Measurements from ENCODE around the gene PTPN23.
A peak's percentile ranks its signal among the peaks of the same experiment; 100 is the strongest.

The PTPN23 gene

GRCh38 chr3:47406762-47407149, 25.9 kb downstream of the PTPN23 start:
- no peak for DNase-seq

GRCh38 chr3:47407237-47407636, 26.4 kb downstream of the PTPN23 start:
- no peak for DNase-seq

GRCh38 chr3:47407896-47408838, 27.3 kb downstream of the PTPN23 start:
- no peak for DNase-seq

GRCh38 chr3:47408839-47409229, 28.0 kb downstream of the PTPN23 start:
- no peak for DNase-seq

- no peak for DNase-seq
Observed at GRCh38 chr3:47409284-47409683, 28.5 kb downstream of the PTPN23 start.

GRCh38 chr3:47409688-47410416, 29.0 kb downstream of the PTPN23 start:
- DNase-seq, result no peak

GRCh38 chr3:47410417-47410720, 29.5 kb downstream of the PTPN23 start:
- DNase-seq, result no peak

GRCh38 chr3:47410801-47411646, 30.2 kb downstream of the PTPN23 start:
- no peak for DNase-seq

GRCh38 chr3:47411696-47412452, 31.1 kb downstream of the PTPN23 start:
- no peak for DNase-seq

- DNase-seq, result no peak
Observed at GRCh38 chr3:47412453-47412756, 31.6 kb downstream of the PTPN23 start.

- DNase-seq, result no peak
Observed at GRCh38 chr3:47412842-47413520, 32.2 kb downstream of the PTPN23 start.

GRCh38 chr3:47413751-47414150, 32.9 kb downstream of the PTPN23 start:
- no peak for DNase-seq

GRCh38 chr3:47414161-47414564, 33.3 kb downstream of the PTPN23 start:
- no peak for DNase-seq

GRCh38 chr3:47414666-47415587, 34.1 kb downstream of the PTPN23 start:
- DNase-seq, result no peak

GRCh38 chr3:47416041-47416440, 35.2 kb downstream of the PTPN23 start:
- peak; percentile 44 for DNase-seq

GRCh38 chr3:47418167-47419082, 37.6 kb downstream of the PTPN23 start:
- DNase-seq, result no peak

GRCh38 chr3:47419083-47420043, 38.5 kb downstream of the PTPN23 start:
- no peak for DNase-seq

GRCh38 chr3:47420044-47420430, 39.2 kb downstream of the PTPN23 start:
- no peak for DNase-seq

Measured in NCI-H2171 (cell line).